GM12875 (cell line): ENCODE data around the gene RADIL.

Source experiments
- H3K4me3 ChIP-seq: one replicate; pipeline ENCODE4 v1.5.1; 2011; ENCODE audit warnings: low read depth, low read length, control low read depth
- CTCF ChIP-seq: IDR thresholded peaks from 2 replicates; pipeline ENCODE4 v1.5.1; 2011; ENCODE audit warnings: low read depth, mild to moderate bottlenecking, control low read depth, inconsistent platforms, low read length, moderate library complexity, borderline replicate concordance; ENCODE audit not compliant: insufficient read depth

The RADIL gene

GRCh38 chr7:4774658-4775249 lies 108.8 kb downstream of the RADIL start:
- peak overlapping the region; percentile 97 for H3K4me3 ChIP-seq
- no peak for TF ChIP-seq CTCF

GRCh38 chr7:4774007-4774406 lies 109.5 kb downstream of the RADIL start:
- H3K4me3 ChIP-seq: no peak overlapping the region
- no peak for TF ChIP-seq CTCF

GRCh38 chr7:4772306-4772705 lies 111.2 kb downstream of the RADIL start:
- TF ChIP-seq CTCF: no peak
- H3K4me3 ChIP-seq: no peak overlapping the region

GRCh38 chr7:4771737-4772136 lies 111.8 kb downstream of the RADIL start:
- H3K4me3 ChIP-seq: no peak overlapping the region
- TF ChIP-seq CTCF: no peak

GRCh38 chr7:4770886-4771285 lies 112.6 kb downstream of the RADIL start:
- no peak for TF ChIP-seq CTCF
- H3K4me3 ChIP-seq: no peak overlapping the region

- no peak for TF ChIP-seq CTCF
Measured at GRCh38 chr7:4769761-4770160, 113.8 kb downstream of the RADIL start.

More at GRCh38 chr7:4769761-4770160, 113.8 kb downstream of the RADIL start:
- no peak overlapping the region for H3K4me3 ChIP-seq
